Sigmoid colon (tissue), 4 donors: ENCODE measurements around the gene EFEMP1.

Source experiments
- CTCF ChIP-seq, 4 experiments: fragments of 450-650 bp in 3 of 4; fragments of 200-600 bp in 1 of 4; IDR thresholded peaks; one replicate each; pipeline ENCODE4 v1.5.1; 2016 to 2019; ENCODE audit warnings: antibody characterized with exemption in 4 of 4, mild to moderate bottlenecking in 3 of 4, moderate library complexity in 2 of 4
- EP300 ChIP-seq, 4 donors: sonication (generic); formaldehyde crosslinking; IDR thresholded peaks; one replicate each; pipeline ENCODE4 v1.6.1; 2017; ENCODE audit warnings: antibody characterized with exemption in 4 of 4
- POLR2A ChIP-seq, 2 donors: fragments of 450-650 bp; IDR thresholded peaks; one replicate each; pipeline ENCODE4 v1.6.1; 2016; ENCODE audit warnings: antibody characterized with exemption in 2 of 2, mild to moderate bottlenecking in 2 of 2, moderate library complexity in 2 of 2
- POLR2AphosphoS5 ChIP-seq, 4 donors: sonication (generic); formaldehyde crosslinking; IDR thresholded peaks; one replicate each; pipeline ENCODE4 v1.6.1; 2017; ENCODE audit warnings: antibody characterized with exemption in 4 of 4

- TF ChIP-seq POLR2A (IDR thresholded peaks at IDR 0.05): no peak
- no peak for TF ChIP-seq CTCF (IDR thresholded peaks at IDR 0.05)
- TF ChIP-seq EP300 (IDR thresholded peaks at IDR 0.05): no peak
- no peak for TF ChIP-seq POLR2AphosphoS5 (IDR thresholded peaks at IDR 0.05)
Observed at GRCh38 chr2:55901322-55901721, 22.3 kb downstream of the EFEMP1 start.
